Caco-2 (cell line): ENCODE data around the gene OLA1. TPM values are rescaled to one million over a fixed set of nuclear protein-coding genes. Genes with fewer than 3 reads are reported as not detected.

Experiments used
- BruUV-seq: library from RNA; stranded (reverse); fragments of 400-500 nt; replicated peaks from 2 replicates; lab custom pipeline; 2021; lab: Mats Ljungman, UMichigan
- CTCF ChIA-PET: fragments of 300-600 bp; sonication (Branson Sonifier 250); formaldehyde crosslinking; loops from one replicate; lab custom pipeline; 2022; ENCODE audit warnings: antibody characterized with exemption; lab: Charles Lee
- POLR2A ChIA-PET: fragments of 300-600 bp; sonication (Branson Sonifier 250); formaldehyde crosslinking; loops from one replicate; lab custom pipeline; 2022; ENCODE audit warnings: antibody characterized with exemption; lab: Charles Lee
- DNase-seq, 2 experiments: peaks; one replicate each; pipeline versions ENCODE4 v3.0.0 to v3.0.0-alpha.2; 2020 to 2022
- H3K27me3 ChIP-seq: replicated peaks from 2 replicates; pipeline ENCODE4 v1.6.0; 2011; ENCODE audit warnings: low read length; ENCODE audit not compliant: control insufficient read depth, insufficient read depth
- H3K36me3 ChIP-seq: 2 replicates; pipeline ENCODE4 v1.5.1; 2011; ENCODE audit warnings: low read length; ENCODE audit not compliant: control insufficient read depth, insufficient read depth
- H3K4me1 ChIP-seq: fragments of 250-450 bp; sonication (Bioruptor Pico); 2 replicates; pipeline ENCODE4 v1.5.1; 2020; ENCODE audit warnings: mild to moderate bottlenecking
- H3K4me3 ChIP-seq: 2 replicates; pipeline ENCODE4 v1.5.1; 2011; ENCODE audit warnings: low read depth, mild to moderate bottlenecking, control low read depth, low read length
- H3K9me3 ChIP-seq: fragments of 250-450 bp; sonication (Bioruptor Pico); 2 replicates; pipeline ENCODE4 v1.5.1; 2020; ENCODE audit warnings: mild to moderate bottlenecking, moderate library complexity
- H3K27ac Mint-ChIP-seq: one replicate; pipeline ENCODE4 v1.8.0; 2022; ENCODE audit warnings: mixed read lengths; ENCODE audit not compliant: unreplicated experiment
- H3K27me3 Mint-ChIP-seq: one replicate; pipeline ENCODE4 v1.8.0; 2022; ENCODE audit warnings: mixed read lengths; ENCODE audit not compliant: insufficient read depth, unreplicated experiment
- H3K36me3 Mint-ChIP-seq: one replicate; pipeline ENCODE4 v1.8.0; 2022; ENCODE audit warnings: mild to moderate bottlenecking, mixed read lengths; ENCODE audit not compliant: insufficient read depth, unreplicated experiment
- H3K4me1 Mint-ChIP-seq: one replicate; pipeline ENCODE4 v1.8.0; 2022; ENCODE audit warnings: low read depth, mixed read lengths; ENCODE audit not compliant: unreplicated experiment
- H3K4me3 Mint-ChIP-seq: one replicate; pipeline ENCODE4 v1.8.0; 2022; ENCODE audit warnings: mild to moderate bottlenecking, moderate library complexity, mixed read lengths; ENCODE audit not compliant: unreplicated experiment
- H3K9me3 Mint-ChIP-seq: one replicate; pipeline ENCODE4 v1.8.0; 2022; ENCODE audit warnings: mixed read lengths; ENCODE audit not compliant: unreplicated experiment
- intact Hi-C: fragments of 100-400 bp; cut with micrococcal nuclease; formaldehyde crosslinking; loops from one replicate; pipeline ENCODE4 v1.10.0; 2022; ENCODE audit not compliant: unreplicated experiment
- total RNA-seq: library from RNA; stranded (reverse); gene quantifications from 2 replicates; pipeline ENCODE4 v1.2.3, GENCODE V29; 2022
- TF ChIP-seq, protein P1 (sequence below), 2 experiments: fragments of 200-600 bp in 1 of 2; IDR thresholded peaks; 1 replicate in 1 of 2; 2 replicates in 1 of 2; pipeline versions ENCODE4 v1.5.1 to v1.8.0; 2011 to 2022; ENCODE audit warnings: antibody characterized with exemption in 1 of 2, control low read depth in 1 of 2, inconsistent platforms in 1 of 2, low read depth in 1 of 2, low read length in 1 of 2, mild to moderate bottlenecking in 1 of 2, moderate library complexity in 1 of 2; ENCODE audit not compliant: insufficient read depth in 1 of 2, severe bottlenecking in 1 of 2, unreplicated experiment in 1 of 2

OLA1 gene
- total RNA-seq, 1 experiment from 2014 or later = 177 TPM

DNA sequence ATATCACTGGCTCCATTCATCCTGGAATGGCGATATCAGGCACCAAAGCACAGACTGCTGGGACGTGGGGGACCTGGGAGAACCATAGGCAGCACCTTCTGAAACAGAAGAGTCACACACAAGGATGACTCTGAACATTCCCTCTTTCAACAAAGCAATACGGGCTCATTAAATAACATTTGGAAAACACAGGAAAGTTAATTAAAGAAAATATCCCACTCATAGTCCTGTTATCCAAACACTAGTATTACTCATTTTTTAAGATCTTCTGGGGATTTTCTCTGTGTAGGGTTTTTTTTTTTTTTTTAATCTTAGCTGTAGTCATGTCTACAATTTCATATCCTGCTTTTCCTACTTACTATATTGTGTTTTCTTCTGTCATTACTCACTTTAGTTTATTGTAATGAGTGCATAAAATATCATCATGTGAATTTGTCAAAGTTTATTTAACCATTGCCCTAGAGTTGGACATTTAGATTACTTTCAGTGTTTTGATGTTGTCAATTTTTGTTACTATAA is 213.2 kb downstream of the OLA1 start:
- intact Hi-C loops = no loop called here
- ChIA-PET CTCF (no interaction called here), POLR2A (no interaction called here)
- Histone ChIP-seq H3K4me1 (peaks cover 57% of the 10 kb centered on the region), H3K9me3 (no peaks in the 10 kb centered on the region), H3K36me3 (no peaks in the 10 kb centered on the region), H3K27me3 (no peaks in the 10 kb centered on the region), H3K4me3 (no peak overlapping the region)
- no TSS peak for BruUV-seq
- H3K27ac Mint-ChIP-seq = no peak overlapping the region
- H3K27me3 Mint-ChIP-seq = no peaks in the 10 kb centered on the region
- peaks cover 20% of the 10 kb centered on the region for H3K36me3 Mint-ChIP-seq
- H3K9me3 Mint-ChIP-seq = peaks cover 10% of the 10 kb centered on the region
- H3K4me3 Mint-ChIP-seq = no peak overlapping the region
- H3K4me1 Mint-ChIP-seq = peaks cover 57% of the 10 kb centered on the region
- no peak for DNase-seq
- TF ChIP-seq, protein P1, sequence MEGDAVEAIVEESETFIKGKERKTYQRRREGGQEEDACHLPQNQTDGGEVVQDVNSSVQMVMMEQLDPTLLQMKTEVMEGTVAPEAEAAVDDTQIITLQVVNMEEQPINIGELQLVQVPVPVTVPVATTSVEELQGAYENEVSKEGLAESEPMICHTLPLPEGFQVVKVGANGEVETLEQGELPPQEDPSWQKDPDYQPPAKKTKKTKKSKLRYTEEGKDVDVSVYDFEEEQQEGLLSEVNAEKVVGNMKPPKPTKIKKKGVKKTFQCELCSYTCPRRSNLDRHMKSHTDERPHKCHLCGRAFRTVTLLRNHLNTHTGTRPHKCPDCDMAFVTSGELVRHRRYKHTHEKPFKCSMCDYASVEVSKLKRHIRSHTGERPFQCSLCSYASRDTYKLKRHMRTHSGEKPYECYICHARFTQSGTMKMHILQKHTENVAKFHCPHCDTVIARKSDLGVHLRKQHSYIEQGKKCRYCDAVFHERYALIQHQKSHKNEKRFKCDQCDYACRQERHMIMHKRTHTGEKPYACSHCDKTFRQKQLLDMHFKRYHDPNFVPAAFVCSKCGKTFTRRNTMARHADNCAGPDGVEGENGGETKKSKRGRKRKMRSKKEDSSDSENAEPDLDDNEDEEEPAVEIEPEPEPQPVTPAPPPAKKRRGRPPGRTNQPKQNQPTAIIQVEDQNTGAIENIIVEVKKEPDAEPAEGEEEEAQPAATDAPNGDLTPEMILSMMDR (IDR thresholded peaks at IDR 0.05; ENCODE audit: insufficient read depth in 1 of 2, low read depth in 1 of 2, low read length in 1 of 2, severe bottlenecking in 1 of 2, unreplicated experiment in 1 of 2) = no peak

DNA sequence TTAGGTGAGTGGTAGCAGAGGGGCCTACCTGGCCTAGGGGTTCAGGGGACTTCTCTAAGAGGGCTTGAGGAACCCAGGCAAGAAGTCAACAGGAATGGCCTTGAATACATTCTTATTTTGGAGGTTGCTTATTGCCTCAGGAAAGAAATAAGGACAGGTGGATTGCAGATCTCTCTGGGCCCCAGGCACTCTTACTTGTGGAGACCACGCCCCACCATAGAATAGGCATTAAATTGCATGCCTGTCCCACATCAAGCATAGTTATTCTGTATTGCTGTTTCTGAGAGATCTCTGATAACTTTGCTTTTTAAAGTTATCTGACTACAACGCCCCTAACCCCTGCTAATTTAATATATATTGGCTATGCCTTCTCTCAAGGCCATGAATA is 215.2 kb downstream of the OLA1 start:
- Mint-ChIP-seq H3K36me3 (peaks cover 25% of the 10 kb centered on the region), H3K27me3 (no peaks in the 10 kb centered on the region), H3K9me3 (peaks cover 10% of the 10 kb centered on the region), H3K4me3 (peak overlapping the region; percentile 60), H3K27ac (peak overlapping the region; percentile 97), H3K4me1 (peaks cover 69% of the 10 kb centered on the region)
- ChIA-PET POLR2A (no interaction called here), CTCF (no interaction called here)
- no TSS peak for BruUV-seq
- Histone ChIP-seq H3K36me3 (no peaks in the 10 kb centered on the region), H3K4me3 (no peak overlapping the region), H3K4me1 (peaks cover 60% of the 10 kb centered on the region), H3K27me3 (no peaks in the 10 kb centered on the region), H3K9me3 (no peaks in the 10 kb centered on the region)
- intact Hi-C loops = loop anchor here (2.0 kb wide), 3 partner anchors 18 to 68 kb away; partner anchors contain the start of gene SP3
- DNase-seq = no peak
- TF ChIP-seq, protein P1 (IDR thresholded peaks at IDR 0.05; ENCODE audit: insufficient read depth in 1 of 2, low read depth in 1 of 2, low read length in 1 of 2, severe bottlenecking in 1 of 2, unreplicated experiment in 1 of 2) = no peak

DNA sequence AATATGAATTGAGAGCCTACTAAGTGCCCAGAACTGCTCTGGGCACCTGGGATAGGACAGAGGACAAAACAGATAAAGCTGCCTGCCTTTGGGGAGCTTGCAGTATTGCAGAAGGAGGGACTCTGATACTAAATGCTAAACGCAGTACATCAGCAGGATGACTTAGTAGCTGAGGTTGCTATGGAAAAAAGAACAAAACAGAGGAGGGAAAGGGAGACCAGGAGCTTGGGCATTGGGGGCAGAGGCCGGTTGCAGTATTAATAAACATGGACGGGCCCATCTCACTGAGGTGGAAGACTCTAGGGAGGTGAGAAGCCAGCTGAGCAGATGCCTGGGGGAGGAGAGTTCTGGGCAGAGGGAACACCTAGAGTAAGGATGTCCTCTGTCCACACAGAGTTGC is 217.1 kb downstream of the OLA1 start:
- Mint-ChIP-seq H3K27ac (peak overlapping the region; percentile 97), H3K9me3 (peaks cover 10% of the 10 kb centered on the region), H3K4me3 (no peak overlapping the region), H3K4me1 (peaks cover 69% of the 10 kb centered on the region), H3K36me3 (peaks cover 29% of the 10 kb centered on the region), H3K27me3 (no peaks in the 10 kb centered on the region)
- TF ChIP-seq, protein P1 (IDR thresholded peaks at IDR 0.05; ENCODE audit: insufficient read depth in 1 of 2, low read depth in 1 of 2, low read length in 1 of 2, severe bottlenecking in 1 of 2, unreplicated experiment in 1 of 2) = no peak
- intact Hi-C loops = no loop called here
- no peak overlapping the region for H3K4me3 ChIP-seq
- ChIA-PET CTCF (no interaction called here), POLR2A (no interaction called here)
- no peaks in the 10 kb centered on the region for H3K36me3 ChIP-seq
- no TSS peak for BruUV-seq
- H3K27me3 ChIP-seq = no peaks in the 10 kb centered on the region
- peaks cover 76% of the 10 kb centered on the region for H3K4me1 ChIP-seq
- no peaks in the 10 kb centered on the region for H3K9me3 ChIP-seq
- no peak for DNase-seq
